HEK293 (cell line): ENCODE data around the gene AEBP2.

Experiments used
- CTCF ChIA-PET: fragments of 350-600 bp; formaldehyde crosslinking; extraction: SDS; loops from one replicate; lab custom pipeline; 2021; ENCODE audit warnings: antibody characterized with exemption; lab: Yijun Ruan, JAX
- POLR2A ChIA-PET: fragments of 300-600 bp; formaldehyde crosslinking; extraction: SDS; loops from one replicate; lab custom pipeline; 2020; ENCODE audit warnings: antibody characterized with exemption, inconsistent platforms; lab: Yijun Ruan, JAX
- H3K27ac ChIP-seq: fragments of 200-500 bp; sonication (Bioruptor generic); 2 replicates; pipeline ENCODE4 v1.5.1; 2014; ENCODE audit warnings: low read depth, low read length, control low read depth, inconsistent platforms; ENCODE audit errors: extremely low read depth
- H3K36me3 ChIP-seq, 2 experiments: fragments of 200-500 bp in 1 of 2; sonication (Bioruptor generic) in 1 of 2; 1 replicate in 1 of 2; 2 replicates in 1 of 2; pipeline ENCODE4 v1.5.1; 2014 to 2017; ENCODE audit warnings: inconsistent platforms in 2 of 2, low read length in 2 of 2; ENCODE audit not compliant: control insufficient read depth in 2 of 2, insufficient read depth in 1 of 2
- H3K4me1 ChIP-seq: fragments of 200-500 bp; sonication (Bioruptor generic); 2 replicates; pipeline ENCODE4 v1.5.1; 2014; ENCODE audit warnings: mild to moderate bottlenecking, low read length, inconsistent platforms; ENCODE audit not compliant: control insufficient read depth, insufficient read depth
- H3K4me3 ChIP-seq: 2 replicates; pipeline ENCODE4 v1.5.1; 2011; ENCODE audit warnings: low read depth, mild to moderate bottlenecking, control low read depth, low read length, moderate library complexity
- H3K9me3 ChIP-seq: fragments of 200-500 bp; sonication (Bioruptor generic); 2 replicates; pipeline ENCODE4 v1.5.1; 2014; ENCODE audit warnings: low read depth, low read length, inconsistent platforms; ENCODE audit not compliant: control insufficient read depth, insufficient read depth
- EGR2 ChIP-seq: fragments of 450-650 bp; formaldehyde crosslinking; IDR thresholded peaks from 2 replicates; pipeline ENCODE4 v1.5.1; 2016; ENCODE audit warnings: low read depth, missing biosample characterization, missing genetic modification characterization
- GLI2 ChIP-seq: fragments of 450-650 bp; formaldehyde crosslinking; IDR thresholded peaks from 2 replicates; pipeline ENCODE4; 2017; ENCODE audit warnings: missing biosample characterization, missing genetic modification characterization, low read depth, borderline replicate concordance
- KLF17 ChIP-seq: fragments of 450-650 bp; formaldehyde crosslinking; IDR thresholded peaks from 2 replicates; pipeline ENCODE4 v1.5.1; 2016; ENCODE audit warnings: missing biosample characterization, missing genetic modification characterization
- MEIS1 ChIP-seq: sonication (generic); formaldehyde crosslinking; IDR thresholded peaks from 2 replicates; pipeline ENCODE4 v1.8.1; 2022; ENCODE audit warnings: missing genetic modification reagents, mild to moderate bottlenecking, borderline replicate concordance
- SP7 ChIP-seq: fragments of 450-650 bp; formaldehyde crosslinking; IDR thresholded peaks from 2 replicates; pipeline ENCODE4 v1.5.1; 2016; ENCODE audit warnings: missing biosample characterization, missing genetic modification characterization
- TSHZ1 ChIP-seq: fragments of 450-650 bp; formaldehyde crosslinking; IDR thresholded peaks from 2 replicates; pipeline ENCODE4 v1.5.1; 2016; ENCODE audit warnings: missing biosample characterization, missing genetic modification characterization, borderline replicate concordance
- ZBTB11 ChIP-seq: fragments of 450-650 bp; formaldehyde crosslinking; conservative IDR thresholded peaks from 2 replicates; pipeline ENCODE4 v1.5.1; 2016; ENCODE audit warnings: low read depth, missing biosample characterization, missing genetic modification characterization
- ZBTB49 ChIP-seq: fragments of 450-650 bp; formaldehyde crosslinking; IDR thresholded peaks from 2 replicates; pipeline ENCODE4 v1.5.1; 2016; ENCODE audit warnings: missing biosample characterization, missing genetic modification characterization, low read depth
- ZBTB7A ChIP-seq: fragments of 450-650 bp; formaldehyde crosslinking; IDR thresholded peaks from 2 replicates; pipeline ENCODE4 v1.5.1; 2016; ENCODE audit warnings: low read depth, missing biosample characterization, missing genetic modification characterization
- ZNF121 ChIP-seq: fragments of 450-650 bp; formaldehyde crosslinking; IDR thresholded peaks from 2 replicates; pipeline ENCODE4 v1.5.1; 2016; ENCODE audit warnings: missing biosample characterization, missing genetic modification characterization
- ZNF214 ChIP-seq: fragments of 450-650 bp; formaldehyde crosslinking; IDR thresholded peaks from 2 replicates; pipeline ENCODE4 v1.5.1; 2017; ENCODE audit warnings: missing biosample characterization, mild to moderate bottlenecking, missing genetic modification characterization, borderline replicate concordance
- ZNF221 ChIP-seq: fragments of 450-650 bp; formaldehyde crosslinking; IDR thresholded peaks from 2 replicates; pipeline ENCODE4 v1.5.1; 2017; ENCODE audit warnings: missing biosample characterization, missing genetic modification characterization, borderline replicate concordance
- ZNF266 ChIP-seq: fragments of 450-650 bp; formaldehyde crosslinking; IDR thresholded peaks from 2 replicates; pipeline ENCODE4 v1.5.1; 2016; ENCODE audit warnings: missing biosample characterization, missing genetic modification characterization, low read depth
- ZNF362 ChIP-seq: fragments of 450-650 bp; formaldehyde crosslinking; IDR thresholded peaks from 2 replicates; pipeline ENCODE4 v1.5.1; 2016; ENCODE audit warnings: missing biosample characterization, missing genetic modification characterization
- ZNF37A ChIP-seq: fragments of 450-650 bp; IDR thresholded peaks from 2 replicates; pipeline ENCODE4 v1.5.1; 2018; ENCODE audit warnings: missing biosample characterization, missing genetic modification characterization
- ZNF561 ChIP-seq: fragments of 450-650 bp; IDR thresholded peaks from 2 replicates; pipeline ENCODE4 v1.5.1; 2018; ENCODE audit warnings: missing biosample characterization, missing genetic modification characterization, borderline replicate concordance
- ZNF596 ChIP-seq: fragments of 450-650 bp; IDR thresholded peaks from 2 replicates; pipeline ENCODE4 v1.5.0; 2018; ENCODE audit warnings: missing biosample characterization, mild to moderate bottlenecking, missing genetic modification characterization, moderate library complexity
- ZNF600 ChIP-seq: fragments of 450-650 bp; formaldehyde crosslinking; IDR thresholded peaks from 2 replicates; pipeline ENCODE4 v1.5.1; 2016; ENCODE audit warnings: missing biosample characterization, missing genetic modification characterization
- ZNF776 ChIP-seq: fragments of 450-650 bp; formaldehyde crosslinking; IDR thresholded peaks from 2 replicates; pipeline ENCODE4 v1.5.0; 2017; ENCODE audit warnings: missing biosample characterization, missing genetic modification characterization, borderline replicate concordance
- ZNF843 ChIP-seq: fragments of 450-650 bp; formaldehyde crosslinking; IDR thresholded peaks from 2 replicates; pipeline ENCODE4 v1.5.1; 2016; ENCODE audit warnings: missing biosample characterization, missing genetic modification characterization
- ZSCAN5A ChIP-seq: fragments of 450-650 bp; formaldehyde crosslinking; IDR thresholded peaks from 2 replicates; pipeline ENCODE4 v1.5.1; 2016; ENCODE audit warnings: missing biosample characterization, missing genetic modification characterization

AEBP2 gene

GRCh38 chr12:19435831-19436497, 3.3 kb upstream of the AEBP2 start:
- Histone ChIP-seq H3K27ac (no peak overlapping the region), H3K4me1 (no peaks in the 10 kb centered on the region), H3K9me3 (no peaks in the 10 kb centered on the region), H3K36me3 (no peaks in the 10 kb centered on the region), H3K4me3 (no peak overlapping the region)
- ChIA-PET POLR2A (no interaction called here), CTCF (no interaction called here)
- no peak for TF ChIP-seq TSHZ1 (tag by site-specific recombination)
- TF ChIP-seq ZBTB11 (tag by site-specific recombination): no peak
- TF ChIP-seq GLI2 (tag by site-specific recombination): no peak
- TF ChIP-seq ZNF221 (tag by site-specific recombination): no peak
- TF ChIP-seq MEIS1: no peak
- no peak for TF ChIP-seq ZNF843 (tag by site-specific recombination)
- TF ChIP-seq ZNF600 (tag by site-specific recombination): no peak
- no peak for TF ChIP-seq ZNF266 (tag by site-specific recombination)
- no peak for TF ChIP-seq EGR2 (tag by site-specific recombination)
- no peak for TF ChIP-seq ZNF214
- TF ChIP-seq ZNF37A (tag by site-specific recombination): no peak
- TF ChIP-seq ZBTB49 (tag by site-specific recombination): no peak
- TF ChIP-seq KLF17: no peak
- TF ChIP-seq, all 188 proteins: peak for 0

GRCh38 chr12:19436931-19437330, 2.4 kb upstream of the AEBP2 start:
- H3K9me3 ChIP-seq: no peaks in the 10 kb centered on the region
- POLR2A ChIA-PET: no interaction called here
- CTCF ChIA-PET: no interaction called here
- no peak overlapping the region for H3K4me3 ChIP-seq
- H3K36me3 ChIP-seq: no peaks in the 10 kb centered on the region
- H3K27ac ChIP-seq: no peak overlapping the region
- no peaks in the 10 kb centered on the region for H3K4me1 ChIP-seq
- TF ChIP-seq ZNF362 (tag by site-specific recombination): no peak
- no peak for TF ChIP-seq ZSCAN5A (tag by site-specific recombination)
- TF ChIP-seq ZNF561 (tag by site-specific recombination): no peak
- TF ChIP-seq ZNF596 (tag by site-specific recombination): no peak
- no peak for TF ChIP-seq ZNF776 (tag by site-specific recombination)
- TF ChIP-seq ZNF121: no peak
- TF ChIP-seq SP7 (tag by site-specific recombination): no peak
- no peak for TF ChIP-seq ZBTB7A (tag by site-specific recombination)
- TF ChIP-seq ZNF37A (tag by site-specific recombination): no peak
